BJ (cell line): Measurements from ENCODE around the gene DGCR6L. TPM values are rescaled to one million over a fixed set of nuclear protein-coding genes. Genes with fewer than 3 reads are reported as not detected.
"Not testable (repeated sequence)": the region's sequence is repeated elsewhere in the genome, so short reads cannot be mapped to it uniquely, and the experiment has no call there.

Source experiments
- CTCF ChIA-PET: fragments of 350-600 bp; formaldehyde crosslinking; extraction: SDS; loops from one replicate; lab custom pipeline; 2021; ENCODE audit warnings: antibody characterized with exemption, inconsistent platforms; lab: Yijun Ruan, JAX
- POLR2A ChIA-PET: fragments of 300-600 bp; sonication (Branson Sonifier 250); formaldehyde crosslinking; extraction: SDS; loops from one replicate; lab custom pipeline; 2021; ENCODE audit warnings: antibody characterized with exemption; lab: Charles Lee
- DNase-seq: peaks from one replicate; pipeline ENCODE4 v3.0.0-alpha.2; 2011; ENCODE audit warnings: low read depth
- H3K27me3 ChIP-seq: 2 replicates; pipeline ENCODE4 v1.6.0; 2011; ENCODE audit warnings: low read length; ENCODE audit not compliant: control insufficient read depth, insufficient read depth
- H3K36me3 ChIP-seq: 2 replicates; pipeline ENCODE4 v1.5.1; 2011; ENCODE audit warnings: low read length; ENCODE audit not compliant: control insufficient read depth, insufficient read depth
- H3K4me3 ChIP-seq: 2 replicates; pipeline ENCODE4 v1.5.1; 2011; ENCODE audit warnings: low read depth, mild to moderate bottlenecking, control low read depth, low read length
- polyA plus RNA-seq: library from polyadenylated mRNA; depleted of rRNA; stranded (reverse); fragments of >200 nt; gene quantifications from 2 replicates; pipeline ENCODE4 v1.2.3, GENCODE V29; 2011
- TF ChIP-seq, protein P1 (sequence below): IDR thresholded peaks from 2 replicates; pipeline ENCODE4 v1.5.1; 2011; ENCODE audit warnings: low read depth, mild to moderate bottlenecking, control low read depth, inconsistent platforms, low read length, moderate library complexity; ENCODE audit not compliant: insufficient read depth

The DGCR6L gene
- polyA plus RNA-seq, 1 experiment = 65.8 TPM

- H3K27me3 ChIP-seq = peaks cover 4% of the 10 kb centered on the region
- no peaks in the 10 kb centered on the region for H3K36me3 ChIP-seq
- TF ChIP-seq, protein P1, sequence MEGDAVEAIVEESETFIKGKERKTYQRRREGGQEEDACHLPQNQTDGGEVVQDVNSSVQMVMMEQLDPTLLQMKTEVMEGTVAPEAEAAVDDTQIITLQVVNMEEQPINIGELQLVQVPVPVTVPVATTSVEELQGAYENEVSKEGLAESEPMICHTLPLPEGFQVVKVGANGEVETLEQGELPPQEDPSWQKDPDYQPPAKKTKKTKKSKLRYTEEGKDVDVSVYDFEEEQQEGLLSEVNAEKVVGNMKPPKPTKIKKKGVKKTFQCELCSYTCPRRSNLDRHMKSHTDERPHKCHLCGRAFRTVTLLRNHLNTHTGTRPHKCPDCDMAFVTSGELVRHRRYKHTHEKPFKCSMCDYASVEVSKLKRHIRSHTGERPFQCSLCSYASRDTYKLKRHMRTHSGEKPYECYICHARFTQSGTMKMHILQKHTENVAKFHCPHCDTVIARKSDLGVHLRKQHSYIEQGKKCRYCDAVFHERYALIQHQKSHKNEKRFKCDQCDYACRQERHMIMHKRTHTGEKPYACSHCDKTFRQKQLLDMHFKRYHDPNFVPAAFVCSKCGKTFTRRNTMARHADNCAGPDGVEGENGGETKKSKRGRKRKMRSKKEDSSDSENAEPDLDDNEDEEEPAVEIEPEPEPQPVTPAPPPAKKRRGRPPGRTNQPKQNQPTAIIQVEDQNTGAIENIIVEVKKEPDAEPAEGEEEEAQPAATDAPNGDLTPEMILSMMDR = no peak
- ChIA-PET CTCF (interaction anchor here (1.2 to 2.6 kb wide), 2 partner anchors 134 to 166 kb away, joined by 3 to 16 read pairs; no protein-coding TSS in a partner anchor), POLR2A (no interaction called here)
- H3K4me3 ChIP-seq = no peak overlapping the region
- no peak for DNase-seq
Measured at GRCh38 chr22:20290578-20291248, 29.1 kb downstream of the DGCR6L start.

DNA sequence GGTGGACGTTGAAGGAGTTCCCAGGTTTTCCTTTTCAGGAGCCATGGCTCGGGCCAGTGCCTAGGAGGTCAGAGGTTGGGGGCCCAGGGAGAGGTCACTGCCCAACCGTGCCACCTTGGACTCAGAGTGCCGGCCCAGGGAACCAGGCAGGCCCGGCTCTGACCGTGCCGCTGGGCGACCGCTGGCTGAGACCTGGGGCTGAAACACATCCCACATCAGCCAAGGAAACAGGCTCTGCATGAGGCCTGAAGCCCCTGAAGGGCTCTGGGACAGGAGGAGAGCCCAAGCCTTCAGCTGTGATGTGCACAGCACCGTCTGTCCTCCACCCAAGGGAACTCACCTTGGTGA is 29.8 kb downstream of the DGCR6L start:
- ChIA-PET CTCF (interaction anchor here (2.6 kb wide), 1 partner anchor 133 kb away, joined by 16 read pairs; no protein-coding TSS in a partner anchor), POLR2A (no interaction called here)
- Histone ChIP-seq H3K27me3 (peaks cover 2% of the 10 kb centered on the region), H3K36me3 (no peaks in the 10 kb centered on the region), H3K4me3 (no peak overlapping the region)
- no peak for DNase-seq
- TF ChIP-seq, protein P1 = no peak

GRCh38 chr22:20289182-20290044 is 30.4 kb downstream of the DGCR6L start:
- CTCF ChIA-PET = interaction anchor here (1.8 kb wide), 1 partner anchor 132 kb away, joined by 6 read pairs; no protein-coding TSS in a partner anchor
- H3K4me3 ChIP-seq, H3K36me3 ChIP-seq, DNase-seq, POLR2A ChIA-PET, H3K27me3 ChIP-seq: not testable (repeated sequence)

GRCh38 chr22:20286784-20287423 is 33.0 kb downstream of the DGCR6L start:
- DNase-seq, H3K4me3 ChIP-seq, H3K36me3 ChIP-seq, POLR2A ChIA-PET, H3K27me3 ChIP-seq: not testable (repeated sequence)
- CTCF ChIA-PET = interaction anchor here (1.9 to 6.5 kb wide), 2 partner anchors 8 to 132 kb away, joined by 13 to 91 read pairs; no protein-coding TSS in a partner anchor

- POLR2A ChIA-PET, DNase-seq, H3K36me3 ChIP-seq, H3K27me3 ChIP-seq, H3K4me3 ChIP-seq: not testable (repeated sequence)
- CTCF ChIA-PET = interaction anchor here (0.8 to 6.5 kb wide), 4 partner anchors 9 to 131 kb away, joined by 4 to 91 read pairs (median 12); no protein-coding TSS in a partner anchor
Measured at GRCh38 chr22:20286312-20286660, 33.6 kb downstream of the DGCR6L start.

GRCh38 chr22:20285473-20286311 is 34.2 kb downstream of the DGCR6L start:
- H3K4me3 ChIP-seq, H3K27me3 ChIP-seq, POLR2A ChIA-PET, H3K36me3 ChIP-seq, DNase-seq: not testable (repeated sequence)
- TF ChIP-seq, protein P1 = peak; percentile 89
- CTCF ChIA-PET = interaction anchor here (0.8 to 6.5 kb wide), 6 partner anchors 9 to 130 kb away, joined by 3 to 91 read pairs (median 12); no protein-coding TSS in a partner anchor
